Measurements from ENCODE around the gene MTHFS. TPM values are rescaled to one million over a fixed set of nuclear protein-coding genes. Genes with fewer than 3 reads are reported as not detected.
A peak's percentile ranks its signal among the peaks of the same experiment; 100 is the strongest.
"Not testable (repeated sequence)": the region's sequence is repeated elsewhere in the genome, so short reads cannot be mapped to it uniquely, and the experiment has no call there.

MTHFS gene
- total RNA-seq, 1 donor from 2014 or later, result 8.4 TPM

GRCh38 chr15:79900087-79900486 lies 3.3 kb upstream of the MTHFS start:
- Histone ChIP-seq H3K27me3 (ENCODE audit: control insufficient read depth in 3 of 3, insufficient read depth in 3 of 3, low read length in 3 of 3) (no peaks in the 10 kb centered on the region), H3K9me3 (ENCODE audit: control insufficient read depth in 3 of 3, low read length in 3 of 3) (no peaks in the 10 kb centered on the region), H3K4me1 (ENCODE audit: control insufficient read depth in 3 of 3, insufficient read depth in 3 of 3, low read length in 3 of 3) (peaks cover 7 to 13% (median 9%) of the 10 kb centered on the region in 3 donors), H3K4me3 (ENCODE audit: low read length in 3 of 3) (no peak overlapping the region), H3K27ac (ENCODE audit: low read depth, low read length) (no peak overlapping the region), H3K9ac (ENCODE audit: low read depth in 1 of 3, low read length in 3 of 3) (no peak overlapping the region), H3K36me3 (ENCODE audit: control insufficient read depth in 3 of 3, insufficient read depth in 3 of 3, low read length in 3 of 3) (no peaks in the 10 kb centered on the region)

GRCh38 chr15:79898786-79899185 lies 2.0 kb upstream of the MTHFS start:
- not testable (repeated sequence) for H3K27ac ChIP-seq (ENCODE audit: low read depth, low read length); H3K4me3 ChIP-seq (ENCODE audit: low read length in 3 of 3); H3K36me3 ChIP-seq (ENCODE audit: control insufficient read depth in 3 of 3, insufficient read depth in 3 of 3, low read length in 3 of 3); H3K27me3 ChIP-seq (ENCODE audit: control insufficient read depth in 3 of 3, insufficient read depth in 3 of 3, low read length in 3 of 3); H3K9me3 ChIP-seq (ENCODE audit: control insufficient read depth in 3 of 3, low read length in 3 of 3); H3K9ac ChIP-seq (ENCODE audit: low read depth in 1 of 3, low read length in 3 of 3)
- peaks cover 7 to 13% (median 9%) of the 10 kb centered on the region in 3 donors for H3K4me1 ChIP-seq (ENCODE audit: control insufficient read depth in 3 of 3, insufficient read depth in 3 of 3, low read length in 3 of 3)

DNA sequence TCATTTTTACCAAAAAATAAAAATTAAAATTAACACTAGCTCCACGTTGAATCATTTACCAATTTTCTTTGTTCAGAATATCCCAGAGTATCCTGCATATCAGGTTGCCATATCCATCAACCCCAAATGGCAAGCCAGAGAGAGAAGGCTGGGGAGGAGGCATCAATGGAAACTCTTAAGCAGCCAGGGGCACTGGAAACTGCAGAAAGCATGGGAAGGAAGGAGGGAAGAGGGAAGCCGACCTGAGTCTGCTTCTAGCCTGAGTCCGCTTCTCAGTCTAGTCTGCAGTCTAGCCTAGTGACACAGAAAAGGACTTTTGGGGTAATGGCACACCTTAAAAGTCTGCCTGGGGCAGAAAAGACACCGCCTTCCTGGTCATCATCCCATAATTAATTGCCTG lies 1.6 kb upstream of the MTHFS start:
- H3K9me3 ChIP-seq (ENCODE audit: control insufficient read depth in 3 of 3, low read length in 3 of 3), result no peaks in the 10 kb centered on the region
- no peak overlapping the region for H3K9ac ChIP-seq (ENCODE audit: low read depth in 1 of 3, low read length in 3 of 3)
- no peak overlapping the region for H3K27ac ChIP-seq (ENCODE audit: low read depth, low read length)
- H3K36me3 ChIP-seq (ENCODE audit: control insufficient read depth in 3 of 3, insufficient read depth in 3 of 3, low read length in 3 of 3), result no peaks in the 10 kb centered on the region
- H3K4me1 ChIP-seq (ENCODE audit: control insufficient read depth in 3 of 3, insufficient read depth in 3 of 3, low read length in 3 of 3), result peaks cover 7 to 13% (median 9%) of the 10 kb centered on the region in 3 donors
- no peak overlapping the region for H3K4me3 ChIP-seq (ENCODE audit: low read length in 3 of 3)
- H3K27me3 ChIP-seq (ENCODE audit: control insufficient read depth in 3 of 3, insufficient read depth in 3 of 3, low read length in 3 of 3), result no peaks in the 10 kb centered on the region

DNA sequence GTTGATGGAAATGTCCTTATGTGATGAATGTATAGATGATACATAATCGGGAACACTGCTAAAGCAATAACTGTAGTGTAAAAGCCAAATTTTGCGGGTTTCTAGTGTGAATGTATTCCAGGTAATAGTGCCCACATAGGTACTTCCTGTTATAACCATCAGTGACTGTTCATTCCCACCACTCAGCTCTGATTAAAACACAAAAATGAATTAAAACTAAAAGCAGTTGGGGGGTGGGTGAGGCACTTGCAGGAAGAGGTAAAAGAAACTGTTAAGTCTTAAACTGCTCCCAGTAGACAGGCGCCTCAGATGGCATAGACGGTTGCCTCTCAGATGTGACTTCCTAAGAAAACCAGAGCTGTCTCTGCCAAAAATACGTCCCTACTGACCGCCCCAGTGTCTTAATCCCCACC lies 893 bp upstream of the MTHFS start:
- Histone ChIP-seq H3K27me3 (ENCODE audit: control insufficient read depth in 3 of 3, insufficient read depth in 3 of 3, low read length in 3 of 3) (no peaks in the 10 kb centered on the region), H3K27ac (ENCODE audit: low read depth, low read length) (peak overlapping the region; percentile 90), H3K4me1 (ENCODE audit: control insufficient read depth in 3 of 3, insufficient read depth in 3 of 3, low read length in 3 of 3) (peaks cover 7 to 13% (median 9%) of the 10 kb centered on the region in 3 donors), H3K9ac (ENCODE audit: low read depth in 1 of 3, low read length in 3 of 3) (peak overlapping the region; percentile 85 to 96 (median 95)), H3K4me3 (ENCODE audit: low read length in 3 of 3) (peak overlapping the region; percentile 89 to 98 (median 96)), H3K9me3 (ENCODE audit: control insufficient read depth in 3 of 3, low read length in 3 of 3) (no peaks in the 10 kb centered on the region), H3K36me3 (ENCODE audit: control insufficient read depth in 3 of 3, insufficient read depth in 3 of 3, low read length in 3 of 3) (no peaks in the 10 kb centered on the region)

DNA sequence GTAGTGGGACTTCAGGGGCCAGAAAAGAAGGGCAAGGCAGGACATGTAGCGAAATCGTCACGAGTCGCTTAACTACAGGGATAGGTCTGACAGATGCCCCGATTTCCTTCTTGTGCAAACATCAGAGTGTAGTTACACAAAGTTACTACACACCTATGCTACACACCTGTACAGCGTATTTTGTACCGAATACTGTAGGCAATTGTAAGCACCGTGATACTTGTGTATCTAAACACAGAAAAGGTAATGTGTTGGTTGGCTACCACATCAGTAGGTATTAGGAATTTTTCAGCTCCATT lies 515 bp upstream of the MTHFS start:
- H3K4me3 ChIP-seq (ENCODE audit: low read length in 3 of 3), result peak overlapping the region; percentile 89 to 98 (median 96)
- H3K9ac ChIP-seq (ENCODE audit: low read depth in 1 of 3, low read length in 3 of 3), result peak overlapping the region; percentile 85 to 96 (median 95)
- H3K36me3 ChIP-seq (ENCODE audit: control insufficient read depth in 3 of 3, insufficient read depth in 3 of 3, low read length in 3 of 3), result no peaks in the 10 kb centered on the region
- H3K4me1 ChIP-seq (ENCODE audit: control insufficient read depth in 3 of 3, insufficient read depth in 3 of 3, low read length in 3 of 3), result peaks cover 7 to 13% (median 9%) of the 10 kb centered on the region in 3 donors
- H3K27me3 ChIP-seq (ENCODE audit: control insufficient read depth in 3 of 3, insufficient read depth in 3 of 3, low read length in 3 of 3), result no peaks in the 10 kb centered on the region
- no peaks in the 10 kb centered on the region for H3K9me3 ChIP-seq (ENCODE audit: control insufficient read depth in 3 of 3, low read length in 3 of 3)
- peak overlapping the region; percentile 90 for H3K27ac ChIP-seq (ENCODE audit: low read depth, low read length)

GRCh38 chr15:79896131-79896633 lies 632 bp downstream of the MTHFS start:
- no peaks in the 10 kb centered on the region for H3K36me3 ChIP-seq (ENCODE audit: control insufficient read depth in 3 of 3, insufficient read depth in 3 of 3, low read length in 3 of 3)
- no peaks in the 10 kb centered on the region for H3K27me3 ChIP-seq (ENCODE audit: control insufficient read depth in 3 of 3, insufficient read depth in 3 of 3, low read length in 3 of 3)
- no peaks in the 10 kb centered on the region for H3K9me3 ChIP-seq (ENCODE audit: control insufficient read depth in 3 of 3, low read length in 3 of 3)
- H3K4me3 ChIP-seq (ENCODE audit: low read length in 3 of 3), result peak overlapping the region; percentile 89 to 98 (median 96)
- H3K4me1 ChIP-seq (ENCODE audit: control insufficient read depth in 3 of 3, insufficient read depth in 3 of 3, low read length in 3 of 3), result peaks cover 7 to 13% (median 9%) of the 10 kb centered on the region in 3 donors
- peak overlapping the region; percentile 85 to 96 (median 95) for H3K9ac ChIP-seq (ENCODE audit: low read depth in 1 of 3, low read length in 3 of 3)
- peak overlapping the region; percentile 90 for H3K27ac ChIP-seq (ENCODE audit: low read depth, low read length)

DNA sequence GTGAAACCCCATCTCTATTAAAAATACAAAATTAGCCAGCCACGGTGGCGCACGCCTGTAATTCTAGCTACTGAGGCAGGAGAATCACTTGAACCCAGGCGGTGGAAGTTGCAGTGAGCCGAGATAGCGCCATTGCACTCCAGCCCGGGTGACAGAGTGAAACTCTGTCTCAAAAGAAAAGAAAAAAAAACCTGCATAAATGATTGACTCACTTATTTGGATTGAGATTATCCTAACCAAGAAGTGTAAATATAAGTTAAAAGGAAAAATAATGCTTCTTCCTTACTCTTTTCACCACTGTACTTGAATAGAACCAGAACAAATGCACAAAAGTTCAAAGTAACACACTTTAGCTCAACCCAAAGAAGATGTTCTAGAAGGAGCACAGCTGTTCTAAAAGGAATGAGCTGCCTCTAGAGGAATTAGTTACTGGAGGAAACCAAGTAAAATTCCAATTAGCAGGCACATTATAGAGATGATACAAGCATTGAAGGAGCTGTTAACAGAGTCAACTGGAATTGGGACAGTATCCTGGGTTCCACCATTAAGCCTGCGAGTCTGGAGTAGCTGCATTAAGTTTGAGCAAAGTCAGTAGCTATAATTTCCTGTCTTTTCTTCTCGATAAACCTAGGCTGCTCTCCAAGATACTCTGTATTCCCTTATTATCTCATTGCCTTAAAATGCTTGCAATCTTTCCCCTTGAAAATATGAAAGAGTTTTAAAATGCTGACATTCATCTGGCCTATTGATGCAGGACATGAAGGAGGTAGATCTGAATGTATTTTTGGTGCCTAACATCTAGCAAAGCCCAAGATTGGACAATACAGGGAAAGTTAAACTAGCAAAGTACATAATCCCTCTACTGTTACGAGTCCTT lies 9.5 kb downstream of the MTHFS start:
- Histone ChIP-seq H3K4me3 (ENCODE audit: low read length in 3 of 3) (no peak overlapping the region), H3K36me3 (ENCODE audit: control insufficient read depth in 3 of 3, insufficient read depth in 3 of 3, low read length in 3 of 3) (peaks cover 7 to 26% (median 15%) of the 10 kb centered on the region in 3 donors), H3K27me3 (ENCODE audit: control insufficient read depth in 3 of 3, insufficient read depth in 3 of 3, low read length in 3 of 3) (no peaks in the 10 kb centered on the region), H3K27ac (ENCODE audit: low read depth, low read length) (no peak overlapping the region), H3K9ac (ENCODE audit: low read depth in 1 of 3, low read length in 3 of 3) (no peak overlapping the region), H3K4me1 (ENCODE audit: control insufficient read depth in 3 of 3, insufficient read depth in 3 of 3, low read length in 3 of 3) (no peaks in the 10 kb centered on the region), H3K9me3 (ENCODE audit: control insufficient read depth in 3 of 3, low read length in 3 of 3) (no peaks in the 10 kb centered on the region)

DNA sequence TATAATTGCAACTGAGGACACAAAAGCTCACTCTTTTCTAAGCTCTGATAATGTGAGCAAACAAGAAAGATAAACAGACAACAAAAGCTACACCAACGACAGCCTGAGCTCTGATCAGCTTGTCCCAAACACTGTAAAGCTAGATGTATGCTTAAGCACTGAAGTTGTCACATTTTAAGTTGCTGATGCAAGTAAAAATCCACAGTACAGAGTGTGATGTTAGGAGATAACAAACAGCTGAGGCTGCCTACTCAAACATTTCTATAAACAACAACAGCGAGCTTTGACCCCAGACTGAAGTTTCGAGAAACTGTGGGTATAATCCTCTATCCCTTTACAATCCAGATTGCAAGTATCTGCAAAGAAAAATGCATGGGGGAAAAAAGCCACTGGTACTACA lies 10.7 kb downstream of the MTHFS start:
- H3K4me1 ChIP-seq (ENCODE audit: control insufficient read depth in 3 of 3, insufficient read depth in 3 of 3, low read length in 3 of 3), result no peaks in the 10 kb centered on the region
- no peaks in the 10 kb centered on the region for H3K27me3 ChIP-seq (ENCODE audit: control insufficient read depth in 3 of 3, insufficient read depth in 3 of 3, low read length in 3 of 3)
- H3K4me3 ChIP-seq (ENCODE audit: low read length in 3 of 3), result no peak overlapping the region
- H3K36me3 ChIP-seq (ENCODE audit: control insufficient read depth in 3 of 3, insufficient read depth in 3 of 3, low read length in 3 of 3), result peaks cover 7 to 26% (median 15%) of the 10 kb centered on the region in 3 donors
- H3K27ac ChIP-seq (ENCODE audit: low read depth, low read length), result no peak overlapping the region
- no peaks in the 10 kb centered on the region for H3K9me3 ChIP-seq (ENCODE audit: control insufficient read depth in 3 of 3, low read length in 3 of 3)
- H3K9ac ChIP-seq (ENCODE audit: low read depth in 1 of 3, low read length in 3 of 3), result no peak overlapping the region

- Histone ChIP-seq H3K4me3 (ENCODE audit: low read length in 3 of 3) (no peak overlapping the region), H3K9me3 (ENCODE audit: control insufficient read depth in 3 of 3, low read length in 3 of 3) (no peaks in the 10 kb centered on the region), H3K9ac (ENCODE audit: low read depth in 1 of 3, low read length in 3 of 3) (no peak overlapping the region), H3K36me3 (ENCODE audit: control insufficient read depth in 3 of 3, insufficient read depth in 3 of 3, low read length in 3 of 3) (peaks cover 7 to 26% (median 15%) of the 10 kb centered on the region in 3 donors), H3K27me3 (ENCODE audit: control insufficient read depth in 3 of 3, insufficient read depth in 3 of 3, low read length in 3 of 3) (no peaks in the 10 kb centered on the region), H3K4me1 (ENCODE audit: control insufficient read depth in 3 of 3, insufficient read depth in 3 of 3, low read length in 3 of 3) (no peaks in the 10 kb centered on the region), H3K27ac (ENCODE audit: low read depth, low read length) (no peak overlapping the region)
These were observed 12.6 kb downstream of the MTHFS start for GRCh38 chr15:79884204-79884596.

DNA sequence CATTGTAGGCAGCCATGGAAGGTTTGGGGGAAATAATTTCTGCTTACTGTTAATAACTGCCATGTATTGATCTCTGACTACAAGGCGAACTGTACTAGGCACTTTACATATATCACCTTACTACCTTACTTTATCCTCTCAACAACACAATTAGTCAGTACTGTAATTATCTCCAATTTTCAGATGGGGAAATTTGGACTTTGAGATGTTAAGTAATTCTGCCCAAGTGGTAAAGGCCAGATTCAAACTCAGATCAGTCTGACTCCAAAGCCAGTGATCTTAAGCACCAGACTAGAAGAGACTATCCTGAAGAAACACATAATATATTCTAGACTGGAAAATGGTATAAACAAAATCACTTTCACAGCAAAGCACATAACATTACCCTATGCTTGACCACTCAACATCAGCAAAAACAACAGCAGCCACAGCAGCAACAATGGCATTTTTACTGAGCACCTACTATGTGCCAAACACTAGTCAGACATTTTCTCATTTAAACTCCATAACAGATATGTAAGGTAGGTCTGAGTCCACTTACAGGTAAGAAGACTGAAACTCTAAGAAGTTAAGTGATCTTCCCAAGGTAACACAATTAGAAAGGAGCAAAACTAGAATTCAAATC lies 13.1 kb downstream of the MTHFS start:
- Histone ChIP-seq H3K4me3 (ENCODE audit: low read length in 3 of 3) (no peak overlapping the region), H3K9ac (ENCODE audit: low read depth in 1 of 3, low read length in 3 of 3) (no peak overlapping the region), H3K27ac (ENCODE audit: low read depth, low read length) (no peak overlapping the region), H3K36me3 (ENCODE audit: control insufficient read depth in 3 of 3, insufficient read depth in 3 of 3, low read length in 3 of 3) (peaks cover 7 to 21% (median 11%) of the 10 kb centered on the region in 3 donors), H3K9me3 (ENCODE audit: control insufficient read depth in 3 of 3, low read length in 3 of 3) (no peaks in the 10 kb centered on the region), H3K4me1 (ENCODE audit: control insufficient read depth in 3 of 3, insufficient read depth in 3 of 3, low read length in 3 of 3) (no peaks in the 10 kb centered on the region), H3K27me3 (ENCODE audit: control insufficient read depth in 3 of 3, insufficient read depth in 3 of 3, low read length in 3 of 3) (no peaks in the 10 kb centered on the region)

All from skeletal muscle tissue (tissue), 4 donors.